Measurements from ENCODE around the gene NARS2. TPM values are rescaled to one million over a fixed set of nuclear protein-coding genes. Genes with fewer than 3 reads are reported as not detected.
"Not testable (repeated sequence)": the region's sequence is repeated elsewhere in the genome, so short reads cannot be mapped to it uniquely, and the experiment has no call there.

Gene NARS2
- 10 to 100 TPM in 1 of 3 donors, 1 to 10 TPM in 2; 4.8 to 12.2 (median 8.4) TPM for polyA plus RNA-seq

GRCh38 chr11:78574386-78575381, at the start of gene NARS2:
Gene NARS2 (minus strand): TSS chr11:78574864. CDS start chr11:78574488, 376 bp downstream.
- peak; percentile 94 to 96 (median 95) for DNase-seq
- Mint-ChIP-seq H3K9me3 (no peaks in the 10 kb centered on the region), H3K36me3 (peaks cover 8 to 10% (median 9%) of the 10 kb centered on the region in 3 donors), H3K4me3 (peak within 1 kb of the TSS; percentile 93 to 99 (median 98)), H3K4me1 (peaks cover 22 to 37% of the 10 kb centered on the region in 2 donors), H3K27me3 (ENCODE audit: low read depth in 3 of 3) (peaks cover 0 to 4% (median 3%) of the 10 kb centered on the region in 3 donors), H3K27ac (peak within 1 kb of the TSS; percentile 93 to 98 (median 98))

- Mint-ChIP-seq H3K4me1 (no peaks in the 10 kb centered on the region), H3K9me3 (peaks cover 0 to 9% (median 3%) of the 10 kb centered on the region in 6 donors), H3K27me3 (ENCODE audit: low read depth in 3 of 3) (peaks cover 2 to 12% (median 3%) of the 10 kb centered on the region in 3 donors), H3K4me3 (no peak overlapping the region), H3K27ac (no peak overlapping the region), H3K36me3 (peaks cover 0 to 4% (median 0%) of the 10 kb centered on the region in 3 donors)
- no peak for DNase-seq
Observed at GRCh38 chr11:78622666-78623065, 48.0 kb upstream of the NARS2 start.

GRCh38 chr11:78620159-78620558, 45.5 kb upstream of the NARS2 start:
- peaks cover 0 to 4% (median 0%) of the 10 kb centered on the region in 3 donors for H3K36me3 Mint-ChIP-seq
- H3K27me3 Mint-ChIP-seq (ENCODE audit: low read depth in 3 of 3) = peaks cover 0 to 14% (median 1%) of the 10 kb centered on the region in 3 donors
- H3K27ac Mint-ChIP-seq = no peak overlapping the region
- no peak overlapping the region for H3K4me3 Mint-ChIP-seq
- no peaks in the 10 kb centered on the region for H3K4me1 Mint-ChIP-seq
- DNase-seq = no peak
- peaks cover 0 to 9% (median 3%) of the 10 kb centered on the region in 6 donors for H3K9me3 Mint-ChIP-seq

GRCh38 chr11:78615724-78616123, 41.1 kb upstream of the NARS2 start:
- Mint-ChIP-seq H3K36me3 (peaks cover 0 to 4% (median 0%) of the 10 kb centered on the region in 3 donors), H3K27me3 (ENCODE audit: low read depth in 3 of 3) (peaks cover 0 to 14% (median 3%) of the 10 kb centered on the region in 3 donors), H3K4me1 (no peaks in the 10 kb centered on the region), H3K9me3 (peaks cover 0 to 9% (median 4%) of the 10 kb centered on the region in 6 donors), H3K4me3 (no peak overlapping the region), H3K27ac (no peak overlapping the region)
- DNase-seq = no peak

- Mint-ChIP-seq H3K27me3 (ENCODE audit: low read depth in 3 of 3) (peaks cover 0 to 10% (median 3%) of the 10 kb centered on the region in 3 donors), H3K4me3 (no peak overlapping the region), H3K36me3 (no peaks in the 10 kb centered on the region), H3K27ac (no peak overlapping the region), H3K4me1 (no peaks in the 10 kb centered on the region), H3K9me3 (peaks cover 0 to 4% (median 0%) of the 10 kb centered on the region in 6 donors)
- DNase-seq = no peak
Observed at GRCh38 chr11:78613378-78613813, 38.7 kb upstream of the NARS2 start.

GRCh38 chr11:78612721-78613377, 38.2 kb upstream of the NARS2 start:
- no peak overlapping the region for H3K4me3 Mint-ChIP-seq
- H3K36me3 Mint-ChIP-seq = no peaks in the 10 kb centered on the region
- H3K27ac Mint-ChIP-seq = no peak overlapping the region
- peaks cover 0 to 10% (median 2%) of the 10 kb centered on the region in 3 donors for H3K27me3 Mint-ChIP-seq (ENCODE audit: low read depth in 3 of 3)
- DNase-seq = no peak
- H3K4me1 Mint-ChIP-seq = no peaks in the 10 kb centered on the region
- H3K9me3 Mint-ChIP-seq = peaks cover 0 to 4% (median 0%) of the 10 kb centered on the region in 6 donors

- not testable (repeated sequence) for DNase-seq, H3K36me3 Mint-ChIP-seq, H3K9me3 Mint-ChIP-seq, H3K4me3 Mint-ChIP-seq, H3K4me1 Mint-ChIP-seq, H3K27ac Mint-ChIP-seq
- H3K27me3 Mint-ChIP-seq (ENCODE audit: low read depth in 3 of 3) = peaks cover 0 to 19% (median 2%) of the 10 kb centered on the region in 3 donors
Observed at GRCh38 chr11:78609321-78609720, 34.7 kb upstream of the NARS2 start.

GRCh38 chr11:78607696-78608095, 33.0 kb upstream of the NARS2 start:
- Mint-ChIP-seq H3K9me3 (peaks cover 0 to 4% (median 0%) of the 10 kb centered on the region in 6 donors), H3K27ac (no peak overlapping the region), H3K4me3 (no peak overlapping the region), H3K36me3 (no peaks in the 10 kb centered on the region), H3K27me3 (ENCODE audit: low read depth in 3 of 3) (peaks cover 0 to 18% (median 2%) of the 10 kb centered on the region in 3 donors), H3K4me1 (no peaks in the 10 kb centered on the region)
- DNase-seq = no peak

GRCh38 chr11:78606667-78607066, 32.0 kb upstream of the NARS2 start:
- no peak for DNase-seq
- Mint-ChIP-seq H3K27me3 (ENCODE audit: low read depth in 3 of 3) (peaks cover 0 to 26% (median 7%) of the 10 kb centered on the region in 3 donors), H3K36me3 (no peaks in the 10 kb centered on the region), H3K9me3 (peaks cover 0 to 4% (median 0%) of the 10 kb centered on the region in 6 donors), H3K4me3 (no peak overlapping the region), H3K4me1 (no peaks in the 10 kb centered on the region), H3K27ac (no peak overlapping the region)

GRCh38 chr11:78605296-78605695, 30.6 kb upstream of the NARS2 start:
- no peak for DNase-seq
- Mint-ChIP-seq H3K4me3 (no peak overlapping the region), H3K27ac (no peak overlapping the region), H3K36me3 (no peaks in the 10 kb centered on the region), H3K9me3 (peaks cover 0 to 1% (median 0%) of the 10 kb centered on the region in 6 donors), H3K4me1 (no peaks in the 10 kb centered on the region), H3K27me3 (ENCODE audit: low read depth in 3 of 3) (peaks cover 0 to 30% (median 7%) of the 10 kb centered on the region in 3 donors)

GRCh38 chr11:78603792-78604191, 29.1 kb upstream of the NARS2 start:
- Mint-ChIP-seq H3K4me1 (no peaks in the 10 kb centered on the region), H3K27me3 (ENCODE audit: low read depth in 3 of 3) (peaks cover 3 to 35% (median 13%) of the 10 kb centered on the region in 3 donors), H3K4me3 (no peak overlapping the region), H3K9me3 (peaks cover 0 to 1% (median 0%) of the 10 kb centered on the region in 6 donors), H3K36me3 (no peaks in the 10 kb centered on the region), H3K27ac (no peak overlapping the region)
- no peak for DNase-seq

- not testable (repeated sequence) for H3K27ac Mint-ChIP-seq, H3K4me1 Mint-ChIP-seq, DNase-seq, H3K36me3 Mint-ChIP-seq, H3K9me3 Mint-ChIP-seq, H3K4me3 Mint-ChIP-seq
- H3K27me3 Mint-ChIP-seq (ENCODE audit: low read depth in 3 of 3) = peaks cover 4 to 34% (median 13%) of the 10 kb centered on the region in 3 donors
Observed at GRCh38 chr11:78602771-78603170, 28.1 kb upstream of the NARS2 start.

- H3K27ac Mint-ChIP-seq, DNase-seq, H3K9me3 Mint-ChIP-seq, H3K36me3 Mint-ChIP-seq, H3K4me3 Mint-ChIP-seq, H3K4me1 Mint-ChIP-seq: not testable (repeated sequence)
- H3K27me3 Mint-ChIP-seq (ENCODE audit: low read depth in 3 of 3) = peaks cover 4 to 29% (median 13%) of the 10 kb centered on the region in 3 donors
Observed at GRCh38 chr11:78601066-78601465, 26.4 kb upstream of the NARS2 start.

- peaks cover 9 to 23% (median 14%) of the 10 kb centered on the region in 3 donors for H3K27me3 Mint-ChIP-seq (ENCODE audit: low read depth in 3 of 3)
- not testable (repeated sequence) for DNase-seq
Observed at GRCh38 chr11:78597579-78597978, 22.9 kb upstream of the NARS2 start.

More at GRCh38 chr11:78597579-78597978, 22.9 kb upstream of the NARS2 start:
- H3K9me3 Mint-ChIP-seq, H3K4me3 Mint-ChIP-seq, H3K4me1 Mint-ChIP-seq, H3K36me3 Mint-ChIP-seq, H3K27ac Mint-ChIP-seq: not testable (repeated sequence)

Measured in immature natural killer cell (primary cell).